Stimulated activated CD8-positive, alpha-beta memory T cell treated with anti-CD3 and anti-CD28 coated beads, Interleukin-12 subunit alpha, Interleukin-12 subunit beta, amount 100 ng/mL, for 24 hours (primary cell): ENCODE measurements around the gene MVK.

ENCODE experiments used
- DNase-seq: peaks from one replicate; pipeline ENCODE4 v3.0.0-alpha.2; 2020; ENCODE audit errors: extremely low read depth

The MVK gene

GRCh38 chr12:109545826-109546225 is 27.8 kb upstream of the MVK start:
- DNase-seq = no peak

- DNase-seq = no peak
Measured at GRCh38 chr12:109547286-109547685, 26.3 kb upstream of the MVK start.

- DNase-seq = no peak
Measured at GRCh38 chr12:109548258-109548657, 25.3 kb upstream of the MVK start.

- no peak for DNase-seq
Measured at GRCh38 chr12:109549613-109550270, 23.9 kb upstream of the MVK start.

GRCh38 chr12:109550281-109550680 is 23.3 kb upstream of the MVK start:
- no peak for DNase-seq

- no peak for DNase-seq
Measured at GRCh38 chr12:109551108-109551507, 22.5 kb upstream of the MVK start.

GRCh38 chr12:109552971-109553370 is 20.6 kb upstream of the MVK start:
- DNase-seq = no peak

GRCh38 chr12:109553483-109553882 is 20.1 kb upstream of the MVK start:
- no peak for DNase-seq

- no peak for DNase-seq
Measured at GRCh38 chr12:109553906-109554500, 19.6 kb upstream of the MVK start.

- no peak for DNase-seq
Measured at GRCh38 chr12:109554761-109555160, 18.8 kb upstream of the MVK start.

GRCh38 chr12:109555431-109556315 is 17.9 kb upstream of the MVK start:
- no peak for DNase-seq

GRCh38 chr12:109557200-109557599 is 16.4 kb upstream of the MVK start:
- no peak for DNase-seq

- DNase-seq = no peak
Measured at GRCh38 chr12:109557805-109558204, 15.8 kb upstream of the MVK start.

GRCh38 chr12:109558374-109559199 is 15.0 kb upstream of the MVK start:
- no peak for DNase-seq

- no peak for DNase-seq
Measured at GRCh38 chr12:109559200-109559505, 14.4 kb upstream of the MVK start.

GRCh38 chr12:109559601-109560000 is 14.0 kb upstream of the MVK start:
- DNase-seq = no peak

GRCh38 chr12:109560867-109561710 is 12.5 kb upstream of the MVK start:
- no peak for DNase-seq

GRCh38 chr12:109561711-109562030 is 11.9 kb upstream of the MVK start:
- no peak for DNase-seq

GRCh38 chr12:109562871-109563270 is 10.7 kb upstream of the MVK start:
- no peak for DNase-seq

GRCh38 chr12:109563291-109564284 is 10.0 kb upstream of the MVK start:
- no peak for DNase-seq
